PFSK-1 (cell line): ENCODE data around the gene RPL41.

Experiments
- FOXP2 ChIP-seq: optimal IDR thresholded peaks from 2 replicates; pipeline ENCODE3; 2011; ENCODE audit warnings: borderline replicate concordance, control low read depth, inconsistent platforms; ENCODE audit not compliant: insufficient read depth; ENCODE audit errors: extremely low read length, extremely low read depth
- POLR2AphosphoS5 ChIP-seq: IDR thresholded peaks from 2 replicates; pipeline ENCODE4 v1.6.1; 2012; ENCODE audit warnings: low read depth, mild to moderate bottlenecking, control low read depth, low read length, moderate library complexity
- SIN3A ChIP-seq: IDR thresholded peaks from 2 replicates; pipeline ENCODE4 v1.6.1; 2012; ENCODE audit warnings: mild to moderate bottlenecking, low read length, moderate library complexity, borderline replicate concordance; ENCODE audit not compliant: insufficient read depth
- TAF1 ChIP-seq: IDR thresholded peaks from 2 replicates; pipeline ENCODE4 v1.6.1; 2012; ENCODE audit warnings: low read length, control low read depth, borderline replicate concordance; ENCODE audit not compliant: insufficient read depth
- TF ChIP-seq, protein P1 (sequence below), 2 experiments: IDR thresholded peaks; 2 replicates each; pipeline versions ENCODE4 v1.6.1 to v1.8.0; 2011 to 2012; ENCODE audit warnings: low read depth in 2 of 2, low read length in 2 of 2, control low read depth in 1 of 2, inconsistent platforms in 1 of 2, mild to moderate bottlenecking in 1 of 2, moderate library complexity in 1 of 2; ENCODE audit not compliant: insufficient read depth in 1 of 2

DNA sequence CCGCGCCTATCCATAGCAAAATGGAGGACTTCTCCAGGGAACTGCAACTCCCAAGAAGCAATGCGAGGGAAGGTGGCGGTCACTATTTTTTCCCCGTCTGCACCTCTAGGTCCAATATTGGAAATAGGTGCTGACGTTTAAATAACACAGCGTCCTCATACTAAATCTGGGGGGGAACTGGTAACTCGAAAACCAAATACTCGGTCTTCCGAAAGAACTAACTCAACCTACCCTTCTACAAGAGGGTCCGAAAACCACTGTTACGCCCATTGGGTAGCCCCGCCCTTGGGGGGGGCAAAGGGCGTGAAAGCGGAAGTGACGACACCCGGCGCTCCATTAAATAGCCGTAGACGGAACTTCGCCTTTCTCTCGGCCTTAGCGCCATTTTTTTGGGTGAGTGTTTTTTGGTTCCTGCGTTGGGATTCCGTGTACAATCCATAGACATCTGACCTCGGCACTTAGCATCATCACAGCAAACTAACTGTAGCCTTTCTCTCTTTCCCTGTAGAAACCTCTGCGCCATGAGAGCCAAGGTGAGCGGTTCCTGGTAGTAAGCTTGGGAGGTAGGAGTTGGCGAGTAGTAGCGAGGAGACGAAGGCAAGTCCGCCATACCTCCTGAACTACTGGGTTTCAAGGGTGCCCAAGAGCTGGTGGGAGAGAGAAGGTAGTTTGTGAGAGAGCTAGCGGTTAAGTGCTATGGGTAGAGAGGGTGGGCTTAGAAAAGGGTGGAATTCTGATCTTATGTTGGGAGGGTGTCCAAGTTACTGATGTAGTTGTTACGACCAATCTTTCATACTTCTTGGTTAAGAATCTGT lies at the start of gene RPL41:
- TF ChIP-seq TAF1 (peak; percentile 99), POLR2AphosphoS5 (peak; percentile 100), SIN3A (0 out of 2 replicates have a peak, but pooled peaks have one; percentile 18), FOXP2 (no peak)
- TF ChIP-seq, protein P1, sequence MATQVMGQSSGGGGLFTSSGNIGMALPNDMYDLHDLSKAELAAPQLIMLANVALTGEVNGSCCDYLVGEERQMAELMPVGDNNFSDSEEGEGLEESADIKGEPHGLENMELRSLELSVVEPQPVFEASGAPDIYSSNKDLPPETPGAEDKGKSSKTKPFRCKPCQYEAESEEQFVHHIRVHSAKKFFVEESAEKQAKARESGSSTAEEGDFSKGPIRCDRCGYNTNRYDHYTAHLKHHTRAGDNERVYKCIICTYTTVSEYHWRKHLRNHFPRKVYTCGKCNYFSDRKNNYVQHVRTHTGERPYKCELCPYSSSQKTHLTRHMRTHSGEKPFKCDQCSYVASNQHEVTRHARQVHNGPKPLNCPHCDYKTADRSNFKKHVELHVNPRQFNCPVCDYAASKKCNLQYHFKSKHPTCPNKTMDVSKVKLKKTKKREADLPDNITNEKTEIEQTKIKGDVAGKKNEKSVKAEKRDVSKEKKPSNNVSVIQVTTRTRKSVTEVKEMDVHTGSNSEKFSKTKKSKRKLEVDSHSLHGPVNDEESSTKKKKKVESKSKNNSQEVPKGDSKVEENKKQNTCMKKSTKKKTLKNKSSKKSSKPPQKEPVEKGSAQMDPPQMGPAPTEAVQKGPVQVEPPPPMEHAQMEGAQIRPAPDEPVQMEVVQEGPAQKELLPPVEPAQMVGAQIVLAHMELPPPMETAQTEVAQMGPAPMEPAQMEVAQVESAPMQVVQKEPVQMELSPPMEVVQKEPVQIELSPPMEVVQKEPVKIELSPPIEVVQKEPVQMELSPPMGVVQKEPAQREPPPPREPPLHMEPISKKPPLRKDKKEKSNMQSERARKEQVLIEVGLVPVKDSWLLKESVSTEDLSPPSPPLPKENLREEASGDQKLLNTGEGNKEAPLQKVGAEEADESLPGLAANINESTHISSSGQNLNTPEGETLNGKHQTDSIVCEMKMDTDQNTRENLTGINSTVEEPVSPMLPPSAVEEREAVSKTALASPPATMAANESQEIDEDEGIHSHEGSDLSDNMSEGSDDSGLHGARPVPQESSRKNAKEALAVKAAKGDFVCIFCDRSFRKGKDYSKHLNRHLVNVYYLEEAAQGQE (IDR thresholded peaks at IDR 0.05; ENCODE audit: insufficient read depth in 1 of 2, low read depth in 2 of 2, low read length in 2 of 2) = peak in 1 of 2 experiments; percentile 69; a peak in 2 of 4 replicates
